DLD1 (cell line): Measurements from ENCODE around the gene LIN37.
"Not testable (repeated sequence)": the region's sequence is repeated elsewhere in the genome, so short reads cannot be mapped to it uniquely, and the experiment has no call there.

ENCODE experiments used
- in situ Hi-C: cut with HindIII; loops from 2 replicates; pipeline ENCODE4 v1.10.0; 2017; ENCODE audit warnings: low sequenced_read_pairs

LIN37 gene

GRCh38 chr19:35787227-35787799 lies 38.9 kb downstream of the LIN37 start:
- in situ Hi-C loops, result no loop called here

- in situ Hi-C loops, result no loop called here
Measured at GRCh38 chr19:35788205-35788960, 40.0 kb downstream of the LIN37 start.

GRCh38 chr19:35789195-35789977 lies 41.0 kb downstream of the LIN37 start:
- in situ Hi-C loops, result no loop called here

GRCh38 chr19:35789978-35790944 lies 41.9 kb downstream of the LIN37 start:
- in situ Hi-C loops, result no loop called here

- in situ Hi-C loops, result no loop called here
Measured at GRCh38 chr19:35790981-35791813, 42.8 kb downstream of the LIN37 start.

GRCh38 chr19:35791814-35792279 lies 43.5 kb downstream of the LIN37 start:
- in situ Hi-C loops, result no loop called here

- in situ Hi-C loops, result no loop called here
Measured at GRCh38 chr19:35792312-35792711, 43.9 kb downstream of the LIN37 start.

GRCh38 chr19:35792888-35793287 lies 44.5 kb downstream of the LIN37 start:
- in situ Hi-C loops, result no loop called here

GRCh38 chr19:35793381-35794165 lies 45.2 kb downstream of the LIN37 start:
- in situ Hi-C loops, result no loop called here

GRCh38 chr19:35795564-35795963 lies 47.2 kb downstream of the LIN37 start:
- in situ Hi-C loops, result not testable (repeated sequence)

- in situ Hi-C loops, result no loop called here
Measured at GRCh38 chr19:35796645-35797542, 48.5 kb downstream of the LIN37 start.

GRCh38 chr19:35797663-35798062 lies 49.3 kb downstream of the LIN37 start:
- in situ Hi-C loops, result no loop called here

GRCh38 chr19:35801828-35802227 lies 53.5 kb downstream of the LIN37 start:
- in situ Hi-C loops, result no loop called here
